Right lobe of liver (tissue), 6 donors: Measurements from ENCODE around the gene SHMT2. TPM values are rescaled to one million over a fixed set of nuclear protein-coding genes. Genes with fewer than 3 reads are reported as not detected.
A peak's percentile ranks its signal among the peaks of the same experiment; 100 is the strongest.

ENCODE experiments used
- ATAC-seq, 4 donors: fragments of 200-7000 bp; cut with Tn5 transposase; one replicate each; pipeline ENCODE4 v1.9.1; 2020; ENCODE audit warnings: mild to moderate bottlenecking in 4 of 4, moderate library complexity in 4 of 4
- DNase-seq, 3 donors: peaks; one replicate each; pipeline ENCODE4 v3.0.0-alpha.2; 2020
- H3K27ac ChIP-seq, 3 donors: fragments of 200-600 bp; one replicate each; pipeline ENCODE4 v1.8.0; 2022
- H3K27me3 ChIP-seq, 2 donors: fragments of 200-600 bp; one replicate each; pipeline ENCODE4 v1.8.0; 2022
- H3K36me3 ChIP-seq, 4 donors: fragments of 200-600 bp; sonication (generic) in 1 of 4; one replicate each; pipeline versions ENCODE4 v1.5.1 to v1.8.0; 2017 to 2022; ENCODE audit warnings: control low read depth in 1 of 4
- H3K4me1 ChIP-seq, 4 donors: fragments of 200-600 bp; sonication (generic) in 1 of 4; one replicate each; pipeline versions ENCODE4 v1.5.1 to v1.8.0; 2017 to 2022; ENCODE audit warnings: control low read depth in 1 of 4
- H3K4me3 ChIP-seq, 3 donors: fragments of 200-600 bp; one replicate each; pipeline ENCODE4 v1.8.0; 2022
- H3K9me3 ChIP-seq, 4 donors: fragments of 200-600 bp; sonication (generic) in 1 of 4; one replicate each; pipeline versions ENCODE4 v1.5.1 to v1.8.0; 2017 to 2022; ENCODE audit warnings: control low read depth in 1 of 4
- POLR2A ChIP-seq: fragments of 450-650 bp; IDR thresholded peaks from one replicate; pipeline ENCODE4 v1.6.1; 2017; ENCODE audit warnings: antibody characterized with exemption, mild to moderate bottlenecking
- WGBS: methylation state at CpG from one replicate; pipeline ENCODE4 v1.1.6; 2018; ENCODE audit warnings: low coverage, low lambda C conversion rate; ENCODE audit not compliant: insufficient coverage; ENCODE audit errors: missing lambda C conversion rate; 5-methylcytosine and 5-hydroxymethylcytosine counted together
- intact Hi-C, 2 donors: fragments of 100-400 bp; cut with DNase I; formaldehyde crosslinking; loops; one replicate each; pipeline versions ENCODE4 v1.11.2 to v1.14.1; 2022
- total RNA-seq, 6 experiments: library from RNA; depleted of rRNA in 2 of 6; stranded (reverse); fragments of >200 nt in 2 of 6; fragmentation: NEBNext Ultra II Directional in 3 of 6; extraction: Animal tissue kit (Norgen Biotek cat#: 25700) in 3 of 6; gene quantifications; one replicate each; pipeline versions ENCODE4 v1.1.0 to v1.2.4, GENCODE V29; 2016 to 2023
- TF ChIP-seq, protein P1 (sequence below), 4 donors: fragments of 200-600 bp in 3 of 4; fragments of 450-650 bp in 1 of 4; IDR thresholded peaks; one replicate each; pipeline versions ENCODE4 v1.5.1 to v1.8.0; 2016 to 2022; ENCODE audit warnings: antibody characterized with exemption in 4 of 4, mild to moderate bottlenecking in 2 of 4
- donor health status: DM: no; HTN: yes; CAD: no.
- donor health status: DM: no; HTN: no; CAD: no.
- donor health status: DM: no; HTN: no; CAD: no.
- donor health status: DM: no; HTN: yes; CAD: no.
- donor health status: DM: no; HTN: yes; CAD: no.

SHMT2 gene
- total RNA-seq, 6 experiments from 2014 or later = 157 to 228 (median 194) TPM

DNA sequence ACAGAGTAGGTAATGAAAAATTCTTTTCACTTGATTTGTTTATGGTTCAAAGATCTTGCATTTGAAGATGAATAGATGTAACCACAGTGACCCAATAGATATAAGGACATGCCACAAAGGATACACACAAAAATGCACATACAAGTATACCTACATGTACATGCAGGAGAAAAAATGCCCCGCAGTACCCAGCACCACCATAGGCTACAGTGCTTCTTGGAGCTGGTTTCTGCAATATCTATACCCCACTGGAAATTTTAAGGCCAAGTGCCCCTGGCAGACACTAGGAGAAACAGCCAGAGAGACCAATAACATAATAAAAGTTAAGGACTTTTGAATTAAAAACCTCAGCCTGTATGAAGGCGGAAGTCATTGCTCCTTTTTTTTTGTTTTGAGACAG lies 33.6 kb downstream of the SHMT2 start:
- Histone ChIP-seq H3K4me3 (no peak overlapping the region), H3K36me3 (peaks cover 0 to 27% (median 10%) of the 10 kb centered on the region in 4 donors), H3K27ac (peak overlapping the region in 2 of 3 donors; percentile 16 to 82), H3K4me1 (peaks cover 0 to 60% (median 33%) of the 10 kb centered on the region in 4 donors), H3K27me3 (no peaks in the 10 kb centered on the region), H3K9me3 (no peaks in the 10 kb centered on the region)
- no peak for TF ChIP-seq POLR2A
- TF ChIP-seq, protein P1, sequence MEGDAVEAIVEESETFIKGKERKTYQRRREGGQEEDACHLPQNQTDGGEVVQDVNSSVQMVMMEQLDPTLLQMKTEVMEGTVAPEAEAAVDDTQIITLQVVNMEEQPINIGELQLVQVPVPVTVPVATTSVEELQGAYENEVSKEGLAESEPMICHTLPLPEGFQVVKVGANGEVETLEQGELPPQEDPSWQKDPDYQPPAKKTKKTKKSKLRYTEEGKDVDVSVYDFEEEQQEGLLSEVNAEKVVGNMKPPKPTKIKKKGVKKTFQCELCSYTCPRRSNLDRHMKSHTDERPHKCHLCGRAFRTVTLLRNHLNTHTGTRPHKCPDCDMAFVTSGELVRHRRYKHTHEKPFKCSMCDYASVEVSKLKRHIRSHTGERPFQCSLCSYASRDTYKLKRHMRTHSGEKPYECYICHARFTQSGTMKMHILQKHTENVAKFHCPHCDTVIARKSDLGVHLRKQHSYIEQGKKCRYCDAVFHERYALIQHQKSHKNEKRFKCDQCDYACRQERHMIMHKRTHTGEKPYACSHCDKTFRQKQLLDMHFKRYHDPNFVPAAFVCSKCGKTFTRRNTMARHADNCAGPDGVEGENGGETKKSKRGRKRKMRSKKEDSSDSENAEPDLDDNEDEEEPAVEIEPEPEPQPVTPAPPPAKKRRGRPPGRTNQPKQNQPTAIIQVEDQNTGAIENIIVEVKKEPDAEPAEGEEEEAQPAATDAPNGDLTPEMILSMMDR (IDR thresholded peaks at IDR 0.05) = no peak
- ATAC-seq (no peak), DNase-seq (no peak)
- intact Hi-C loops = no loop called here
- WGBS = 76% methylated on average over 2 of the region's 2 CpGs

DNA sequence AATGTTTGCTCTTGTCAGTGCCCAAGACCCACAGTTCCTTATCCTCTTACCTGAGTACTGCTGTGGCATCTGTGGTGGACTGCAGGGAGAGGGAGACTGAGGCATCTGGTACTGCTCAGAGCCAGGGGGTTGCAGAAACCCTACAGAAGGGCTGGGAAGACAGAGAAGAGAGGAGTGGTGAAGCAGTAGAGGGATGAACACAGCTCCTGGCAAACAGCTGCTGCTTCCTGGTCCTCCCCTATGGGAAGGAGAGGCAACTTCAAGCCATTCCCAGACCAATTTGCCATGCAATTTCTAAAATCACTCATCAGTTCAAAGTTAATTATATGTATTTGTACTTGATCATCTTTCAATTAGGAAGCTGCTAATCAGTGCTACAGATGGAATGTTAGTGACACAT lies 37.2 kb downstream of the SHMT2 start:
- intact Hi-C loops = no loop called here
- peaks cover 0 to 30% (median 11%) of the 10 kb centered on the region in 4 donors for H3K4me1 ChIP-seq
- no peaks in the 10 kb centered on the region for H3K27me3 ChIP-seq
- peaks cover 0 to 45% (median 20%) of the 10 kb centered on the region in 4 donors for H3K36me3 ChIP-seq
- ATAC-seq = no peak
- no peak for DNase-seq
- no peak overlapping the region for H3K27ac ChIP-seq
- H3K9me3 ChIP-seq = no peaks in the 10 kb centered on the region
- no peak overlapping the region for H3K4me3 ChIP-seq
- TF ChIP-seq, protein P1 (IDR thresholded peaks at IDR 0.05) = no peak
- TF ChIP-seq POLR2A = no peak

DNA sequence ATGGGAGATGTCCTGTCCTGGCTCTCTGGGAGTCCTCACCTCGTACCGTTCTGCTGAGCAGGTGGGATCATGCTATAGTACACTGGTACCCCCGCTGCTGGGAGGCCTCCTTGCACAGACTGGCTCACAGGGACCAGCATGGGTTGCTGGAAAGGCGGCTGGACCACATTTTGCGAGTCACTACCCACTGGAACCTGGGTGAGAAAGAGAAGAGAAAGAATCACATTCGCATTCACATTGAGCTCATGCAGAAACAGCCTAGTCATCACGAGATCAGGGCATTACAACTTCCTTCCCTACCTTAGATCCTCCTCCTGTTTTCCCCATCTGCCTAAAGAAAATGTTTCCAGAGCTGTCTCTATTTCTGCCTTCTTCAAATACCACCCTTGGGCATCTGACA lies 38.8 kb downstream of the SHMT2 start:
- Histone ChIP-seq H3K4me1 (peaks cover 0 to 14% (median 5%) of the 10 kb centered on the region in 4 donors), H3K27ac (no peak overlapping the region), H3K4me3 (no peak overlapping the region), H3K36me3 (peaks cover 0 to 51% (median 20%) of the 10 kb centered on the region in 4 donors), H3K9me3 (no peaks in the 10 kb centered on the region), H3K27me3 (no peaks in the 10 kb centered on the region)
- 50% methylated on average over 3 of the region's 7 CpGs for WGBS
- no peak for ATAC-seq
- TF ChIP-seq POLR2A = no peak
- TF ChIP-seq, protein P1 (IDR thresholded peaks at IDR 0.05) = no peak
- no peak for DNase-seq
- intact Hi-C loops = no loop called here

DNA sequence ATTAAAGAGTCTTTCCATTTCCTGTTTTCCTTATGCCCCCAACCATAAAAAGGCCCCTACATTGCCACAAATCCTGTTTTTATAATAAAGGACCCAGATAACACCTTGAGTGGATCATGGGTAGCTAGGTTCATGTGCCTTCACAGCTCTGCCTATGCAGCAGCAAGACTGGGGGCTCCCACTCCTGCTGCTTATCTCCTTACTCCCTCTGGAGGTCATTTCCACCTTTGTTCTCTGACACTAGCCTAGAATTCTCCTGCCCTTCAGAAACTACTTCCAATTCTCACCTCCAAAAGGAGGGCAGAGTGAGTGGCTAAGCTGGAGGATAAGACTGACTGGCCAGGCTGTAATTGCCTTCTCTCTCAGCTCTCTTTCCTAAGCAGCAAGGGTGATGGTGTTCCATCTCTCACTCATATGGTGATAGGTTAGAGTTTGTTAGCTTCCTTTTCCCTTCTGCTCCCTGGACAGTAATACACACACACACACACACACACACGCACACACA lies 41.5 kb downstream of the SHMT2 start:
- WGBS = 67% methylated on average over 1 of the region's 1 CpG
- Histone ChIP-seq H3K36me3 (peaks cover 0 to 45% (median 22%) of the 10 kb centered on the region in 4 donors), H3K27me3 (no peaks in the 10 kb centered on the region), H3K27ac (no peak overlapping the region), H3K4me3 (no peak overlapping the region), H3K4me1 (no peaks in the 10 kb centered on the region), H3K9me3 (no peaks in the 10 kb centered on the region)
- TF ChIP-seq POLR2A = no peak
- TF ChIP-seq, protein P1 (IDR thresholded peaks at IDR 0.05) = no peak
- no peak for DNase-seq
- peak in 1 of 4 donors; percentile 21 for ATAC-seq
- intact Hi-C loops = no loop called here
